HG02588 (cell line): Measurements from ENCODE around the gene PTX4.

Experiments used
- ATAC-seq: cut with Tn5 transposase; IDR thresholded peaks from one replicate; pipeline ENCODE4 v1.9.1; 2021; ENCODE audit warnings: mild to moderate bottlenecking, moderate library complexity; ENCODE audit not compliant: unreplicated experiment

Gene PTX4, protein sequence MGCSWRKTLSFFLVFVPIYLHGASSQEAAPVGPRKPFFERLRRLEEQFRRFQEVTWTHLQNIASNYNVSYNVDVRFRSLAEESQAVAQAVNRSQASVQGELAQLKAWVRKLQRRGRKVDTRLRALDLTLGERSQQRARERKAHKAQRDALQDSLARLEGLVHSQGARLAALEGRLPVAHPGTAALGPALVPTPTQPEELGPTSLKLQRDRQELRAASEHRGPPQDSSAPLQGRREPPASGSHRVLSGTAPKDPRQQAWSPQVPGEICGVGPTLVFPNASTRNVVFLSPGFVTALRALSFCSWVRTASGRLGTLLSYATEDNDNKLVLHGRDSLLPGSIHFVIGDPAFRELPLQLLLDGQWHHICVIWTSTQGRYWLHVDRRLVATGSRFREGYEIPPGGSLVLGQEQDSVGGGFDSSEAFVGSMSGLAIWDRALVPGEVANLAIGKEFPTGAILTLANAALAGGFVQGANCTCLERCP

GRCh38 chr16:1488619-1489018, at the start of gene PTX4:
Gene PTX4, minus strand, starts transcription at chr16:1488944. Its CDS starts 35 bp downstream, at chr16:1488909.
- no peak for ATAC-seq

GRCh38 chr16:1537763-1538289, 49.1 kb upstream of the PTX4 start:
- ATAC-seq: no peak

- ATAC-seq: no peak
These were observed 48.4 kb upstream of the PTX4 start for GRCh38 chr16:1537138-1537577.

DNA sequence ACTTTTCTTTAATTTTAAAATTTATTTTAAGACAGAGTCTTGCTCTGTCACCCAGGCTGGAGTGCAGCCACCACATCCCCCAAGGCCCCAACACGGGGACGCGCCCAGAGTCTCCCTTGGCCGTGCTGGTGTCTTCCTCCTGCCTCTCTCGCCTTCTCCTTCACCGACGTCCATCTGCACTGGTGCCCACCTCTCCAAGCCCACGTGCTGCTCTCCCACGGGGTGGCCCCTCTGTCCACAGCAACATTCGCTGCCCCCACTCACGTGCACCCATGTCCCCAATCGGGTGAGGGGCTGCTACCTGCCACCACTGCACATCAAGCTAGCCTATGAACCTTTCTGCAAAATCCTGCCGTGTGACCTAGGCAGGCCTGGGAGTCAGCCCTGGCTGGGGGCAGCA, 47.9 kb upstream of the PTX4 start:
- no peak for ATAC-seq

DNA sequence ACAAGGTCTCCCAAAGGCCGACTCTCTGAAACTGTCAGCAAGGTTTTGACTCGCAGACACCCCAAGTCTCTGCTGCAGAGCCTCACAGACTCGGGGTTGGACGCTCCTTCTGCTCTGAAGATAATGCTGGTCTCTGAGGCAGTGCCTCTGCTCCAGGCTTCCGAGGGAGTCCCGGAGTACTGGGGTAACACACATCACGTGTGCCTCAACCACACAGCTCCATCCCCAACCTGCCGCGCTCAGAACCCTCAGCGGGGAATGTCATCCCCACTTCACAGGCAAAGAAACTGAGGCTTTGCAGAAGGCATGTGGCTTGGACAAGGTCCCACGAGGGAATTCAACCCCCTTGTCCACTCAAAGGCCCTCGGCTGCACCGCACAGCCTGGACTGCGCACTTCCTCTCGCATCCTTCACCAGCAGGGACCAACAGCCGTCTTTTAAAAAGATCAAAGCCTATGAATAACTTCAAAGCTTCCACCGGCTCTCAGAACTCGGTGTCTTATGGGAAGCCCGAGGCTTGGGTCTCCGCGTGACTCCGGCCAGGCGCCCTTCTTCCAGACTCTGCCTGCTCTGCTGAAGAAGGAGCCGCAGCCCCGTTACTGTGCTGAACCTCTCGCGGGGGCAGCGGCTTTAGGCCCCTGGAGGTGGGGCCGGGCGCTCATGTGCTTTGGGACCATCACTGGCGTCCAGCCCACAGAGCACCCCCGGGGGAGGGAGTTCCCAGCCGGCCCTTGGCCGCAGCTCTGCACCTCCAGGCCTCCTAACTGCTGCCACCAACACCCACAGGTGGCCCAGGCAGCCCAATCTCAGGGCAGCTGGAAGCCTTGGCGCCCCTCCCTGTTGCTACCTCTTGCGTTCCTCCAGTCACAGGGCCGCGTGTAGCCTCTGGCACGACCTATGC, 46.9 kb upstream of the PTX4 start:
- no peak for ATAC-seq

GRCh38 chr16:1534021-1535020, 45.6 kb upstream of the PTX4 start:
- ATAC-seq: no peak

- ATAC-seq: no peak
These were observed 44.8 kb upstream of the PTX4 start, which contains the start of gene TMEM204 for GRCh38 chr16:1533443-1533951. Gene TMEM204, plus strand, starts transcription at chr16:1533666. Its CDS starts 610 bp downstream, at chr16:1534276.

DNA sequence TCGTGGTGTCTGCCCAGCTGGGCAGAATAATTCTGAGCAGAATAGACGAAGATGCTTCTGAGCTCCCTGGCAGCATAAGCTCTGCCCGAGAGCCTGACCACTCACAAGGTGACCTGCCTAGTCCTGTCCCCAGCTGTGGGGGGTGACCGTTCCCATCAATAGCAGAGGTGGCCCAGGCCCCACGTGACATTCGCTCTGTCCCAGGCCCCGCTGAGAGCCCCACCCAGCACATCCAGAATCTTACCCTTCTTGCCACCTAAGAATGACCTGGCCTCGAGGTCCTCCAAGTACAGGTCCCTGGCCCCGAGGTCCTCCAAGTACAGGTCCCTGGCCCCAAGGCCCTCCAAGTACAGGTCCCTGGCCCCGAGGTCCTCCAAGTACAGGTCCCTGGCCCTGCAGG, 44.0 kb upstream of the PTX4 start:
- ATAC-seq: no peak

- ATAC-seq: no peak
These were observed 43.5 kb upstream of the PTX4 start for GRCh38 chr16:1532081-1532760.

DNA sequence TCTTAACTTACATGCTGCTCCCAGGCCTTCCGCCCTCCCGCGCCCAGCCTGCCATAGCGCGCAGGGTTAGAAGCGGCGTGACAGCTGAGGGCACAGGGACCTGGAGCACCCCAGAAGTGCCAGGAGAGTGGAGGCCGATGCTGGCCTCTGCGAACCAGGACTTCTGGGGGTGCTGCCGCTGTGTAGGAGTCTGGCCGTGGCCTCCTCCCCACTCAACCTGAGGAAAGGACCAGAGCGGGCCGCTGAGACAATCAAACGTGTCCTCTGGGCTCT, 42.8 kb upstream of the PTX4 start:
- ATAC-seq: no peak

DNA sequence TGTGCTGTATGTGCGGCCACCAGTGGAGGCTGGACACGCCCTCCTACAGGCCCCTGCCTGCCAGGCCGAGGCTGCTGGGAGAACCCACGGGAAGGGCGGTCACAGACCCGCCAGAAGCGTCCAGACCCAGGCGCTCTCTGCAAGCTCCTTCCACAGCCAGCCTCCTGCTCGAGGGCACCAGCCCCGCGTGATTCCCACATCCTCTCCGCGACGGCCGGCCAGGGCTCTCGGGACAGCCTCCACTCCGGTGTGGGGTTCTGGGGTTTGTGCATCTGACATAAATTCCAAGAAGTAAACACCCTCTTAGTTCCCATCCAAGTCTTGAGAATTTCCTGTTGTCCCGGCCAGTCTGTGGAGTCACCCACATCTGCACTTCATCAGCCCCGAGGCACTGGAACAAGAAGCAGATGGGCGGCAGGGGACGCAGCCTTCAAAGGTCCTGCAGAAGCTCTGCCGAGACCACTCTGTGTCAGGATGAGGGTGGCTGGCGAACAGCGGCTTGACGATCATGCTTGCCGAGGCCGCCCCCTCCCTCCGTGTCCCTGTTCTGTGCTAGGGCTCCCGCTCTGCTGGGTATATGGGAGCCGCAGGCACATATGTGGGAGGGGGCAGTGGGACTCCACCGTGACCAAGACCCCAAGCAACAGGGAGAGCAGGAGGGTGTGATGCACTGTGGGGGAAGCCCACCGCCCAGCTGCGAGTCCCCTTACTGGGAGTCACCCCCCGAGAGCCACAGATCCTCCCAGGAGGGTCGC, 42.3 kb upstream of the PTX4 start:
- no peak for ATAC-seq

GRCh38 chr16:1530349-1530882, 41.7 kb upstream of the PTX4 start:
- ATAC-seq: no peak

DNA sequence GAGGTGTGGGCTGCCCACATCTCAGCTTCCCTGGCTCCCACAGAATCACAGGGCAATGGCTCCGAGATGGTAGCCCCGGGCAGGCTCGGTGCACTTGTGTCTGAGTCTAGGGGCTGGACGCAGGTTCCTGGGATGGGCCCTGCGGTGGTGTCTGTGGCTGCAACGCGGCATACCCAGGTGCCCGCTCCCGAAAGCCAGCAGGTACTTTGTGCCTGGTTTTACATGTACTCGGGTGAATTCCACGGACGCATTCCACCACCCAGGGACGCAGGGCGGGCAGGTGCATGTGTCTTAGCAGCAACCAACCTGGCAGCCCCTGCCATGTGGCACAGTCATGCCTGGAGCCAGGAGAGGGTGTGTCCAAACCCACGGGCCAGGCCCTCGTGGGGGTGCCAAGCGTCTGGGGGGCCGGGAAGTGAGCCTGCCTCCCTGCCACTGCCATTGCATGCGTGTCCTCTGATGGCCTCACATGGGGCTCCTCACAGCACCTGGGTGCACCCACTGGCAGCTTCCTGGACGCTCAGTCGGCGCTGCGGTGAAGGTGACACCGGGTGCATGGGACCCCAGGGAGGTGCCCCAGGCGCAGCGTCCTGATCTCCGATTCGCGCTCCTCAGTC, 40.3 kb upstream of the PTX4 start:
- ATAC-seq: no peak

- no peak for ATAC-seq
These were observed 39.4 kb upstream of the PTX4 start for GRCh38 chr16:1527836-1528811.

GRCh38 chr16:1526608-1527555, 38.1 kb upstream of the PTX4 start:
- ATAC-seq: no peak
